HG02938 (cell line): ENCODE measurements around the gene C11orf54.
"Not testable (repeated sequence)": the region's sequence is repeated elsewhere in the genome, so short reads cannot be mapped to it uniquely, and the experiment has no call there.

Experiments
- ATAC-seq: cut with Tn5 transposase; IDR thresholded peaks from one replicate; pipeline ENCODE4 v1.9.1; 2021; ENCODE audit warnings: mild to moderate bottlenecking, moderate library complexity; ENCODE audit not compliant: unreplicated experiment

The C11orf54 gene

GRCh38 chr11:93765551-93765950, 24.1 kb downstream of the C11orf54 start:
- ATAC-seq = no peak

GRCh38 chr11:93766504-93766903, 25.0 kb downstream of the C11orf54 start:
- ATAC-seq = no peak

- no peak for ATAC-seq
Measured at GRCh38 chr11:93767018-93767417, 25.5 kb downstream of the C11orf54 start.

DNA sequence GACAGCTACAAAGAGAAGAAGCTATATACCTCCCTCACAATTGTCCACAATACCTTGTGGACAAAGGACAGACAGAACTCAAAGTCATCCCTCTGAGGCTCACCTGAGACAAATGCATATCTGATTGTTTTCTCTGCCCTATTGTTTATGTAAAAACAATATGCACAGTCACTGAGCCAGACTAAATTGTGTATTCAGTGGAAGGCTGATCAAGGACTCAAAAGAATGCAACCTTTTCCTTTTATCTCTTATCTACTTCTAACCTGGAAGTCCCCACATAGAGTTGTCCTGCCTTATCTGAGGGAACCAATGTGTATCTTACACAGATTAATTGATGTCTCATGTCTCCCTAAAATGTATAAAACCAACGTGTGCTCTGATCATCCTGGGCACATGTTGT, 28.7 kb downstream of the C11orf54 start:
- ATAC-seq = no peak

DNA sequence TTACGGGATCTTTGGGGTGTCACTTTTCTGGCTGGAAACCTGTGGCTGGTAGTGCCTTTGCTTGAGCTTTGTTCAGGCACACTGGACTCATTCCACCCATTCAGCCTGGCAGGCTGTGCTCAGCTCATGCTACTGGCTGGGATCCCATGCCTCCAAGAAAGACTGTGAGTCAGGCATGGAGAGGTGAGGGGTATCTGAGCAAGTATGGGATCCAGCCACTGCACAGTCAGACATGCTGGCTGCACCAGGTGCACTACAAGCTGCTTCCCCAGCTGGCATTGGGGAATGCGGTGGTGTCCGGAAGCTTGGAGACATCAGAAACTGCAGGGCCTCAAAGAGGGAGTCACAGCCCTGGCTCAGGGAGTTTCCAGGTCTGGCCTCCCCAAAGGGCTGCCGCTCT, 30.7 kb downstream of the C11orf54 start:
- ATAC-seq = no peak

GRCh38 chr11:93773045-93773477, 31.6 kb downstream of the C11orf54 start:
- ATAC-seq = no peak

DNA sequence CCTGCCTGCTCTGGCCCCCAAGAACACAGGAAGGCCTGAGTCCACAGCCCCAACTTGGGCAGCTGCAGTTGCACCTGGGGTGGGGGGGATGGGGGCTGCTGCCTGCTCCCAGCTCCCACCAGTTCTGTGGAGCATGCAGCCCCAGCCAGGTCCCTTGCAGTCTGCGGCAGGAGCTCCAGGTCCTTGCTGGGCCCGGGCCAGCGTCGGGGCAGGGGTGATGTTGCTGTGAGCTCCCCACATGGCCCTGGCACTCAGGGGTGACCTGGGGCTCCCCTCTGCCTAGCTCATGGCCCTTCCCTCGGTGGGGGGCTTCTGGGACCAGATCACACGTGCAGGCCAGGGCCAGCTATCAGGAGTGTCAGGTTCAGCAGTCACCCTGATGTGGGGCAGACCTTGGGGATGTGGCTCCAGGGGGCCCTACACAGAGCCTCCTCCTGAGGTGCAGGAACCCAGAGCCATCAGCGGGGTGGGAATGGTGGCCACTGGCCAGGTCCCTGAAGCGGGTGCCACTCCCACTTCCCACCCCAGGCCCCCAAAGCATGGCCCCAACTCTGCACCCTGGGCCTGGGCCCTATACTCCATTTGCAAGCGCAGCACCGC, 32.2 kb downstream of the C11orf54 start:
- no peak for ATAC-seq

DNA sequence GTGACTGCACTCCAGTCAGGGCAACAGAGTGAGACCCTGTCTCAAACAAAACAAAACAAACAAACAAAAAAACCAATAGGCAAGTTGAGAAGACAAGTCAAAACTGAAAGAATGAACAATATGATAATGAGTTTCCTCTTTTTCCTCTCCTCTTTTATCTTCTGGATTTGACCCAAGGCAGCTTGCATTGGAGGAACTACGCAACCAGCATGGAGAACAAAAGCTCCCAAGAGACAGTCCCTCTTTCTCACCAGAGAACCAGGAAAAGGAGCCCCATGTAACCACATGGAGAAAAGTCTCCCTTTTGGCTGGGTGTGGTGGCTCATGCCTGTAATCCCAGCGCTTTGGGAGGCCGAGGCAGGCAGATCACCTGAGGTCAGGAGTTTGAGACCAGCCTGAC, 33.1 kb downstream of the C11orf54 start:
- ATAC-seq = not testable (repeated sequence)

- ATAC-seq = no peak
Measured at GRCh38 chr11:93775289-93775688, 33.8 kb downstream of the C11orf54 start.

- ATAC-seq = no peak
Measured at GRCh38 chr11:93783362-93783761, 41.9 kb downstream of the C11orf54 start.

DNA sequence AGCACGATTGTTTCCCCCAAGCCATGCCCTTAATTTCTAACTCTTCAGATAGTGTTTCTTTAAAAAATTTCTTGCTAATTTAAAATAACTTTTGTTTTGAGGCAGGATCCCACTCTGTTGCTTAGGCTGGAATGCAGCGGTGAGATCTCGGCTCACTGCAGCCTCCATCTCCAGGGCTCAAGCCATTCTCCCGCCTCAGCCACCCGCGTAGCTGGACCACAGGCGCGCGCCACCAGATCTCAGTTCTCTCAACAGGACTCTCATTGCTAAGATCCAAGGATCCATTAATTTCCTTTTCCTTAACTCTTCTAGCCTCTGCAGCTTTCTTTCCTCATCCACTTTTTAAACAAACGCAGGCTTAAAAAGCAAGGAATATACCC, 42.3 kb downstream of the C11orf54 start:
- ATAC-seq = peak; percentile 45

DNA sequence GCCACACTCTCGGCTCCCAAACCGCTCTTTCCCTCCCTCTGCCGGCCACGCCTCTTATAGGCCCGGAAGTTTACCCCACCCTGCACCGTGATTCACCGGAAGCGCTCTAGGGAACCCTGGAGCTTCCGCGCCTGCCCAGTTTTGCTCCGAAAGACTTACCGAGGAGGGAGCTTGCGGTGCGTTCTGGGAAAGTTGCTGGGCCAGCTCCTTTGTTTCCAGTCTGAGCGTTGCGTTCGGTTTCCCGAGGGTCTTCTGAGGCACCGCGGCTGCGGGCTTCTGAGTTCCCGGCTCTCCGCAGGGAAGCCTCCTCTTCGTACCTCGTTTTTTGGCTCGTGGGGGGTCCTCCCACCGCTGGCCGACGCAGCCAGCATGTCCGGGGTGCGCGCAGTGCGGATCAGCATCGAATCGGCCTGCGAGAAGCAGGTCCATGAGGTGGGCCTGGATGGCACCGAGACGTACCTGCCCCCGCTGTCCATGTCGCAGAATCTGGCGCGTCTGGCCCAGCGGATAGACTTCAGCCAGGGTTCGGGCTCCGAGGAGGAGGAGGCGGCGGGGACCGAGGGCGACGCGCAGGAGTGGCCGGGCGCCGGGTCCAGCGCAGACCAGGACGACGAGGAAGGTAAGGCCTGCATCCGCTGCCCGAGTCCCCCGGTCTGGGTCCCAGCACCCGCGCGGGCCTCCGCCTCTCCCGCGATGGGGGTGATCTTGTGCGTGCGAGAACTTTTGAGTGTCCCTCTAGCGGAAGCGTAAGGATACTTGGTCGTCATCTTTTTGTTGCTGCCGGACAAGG, 42.9 kb downstream of the C11orf54 start, which contains the start of gene MED17:
Gene MED17, plus strand, starts transcription at position 138 of the 790 bp plus-strand sequence. Its CDS starts 232 bp downstream, at position 370.
- peak; percentile 96 for ATAC-seq

- peak; percentile 25 for ATAC-seq
Measured at GRCh38 chr11:93784935-93785360, 43.5 kb downstream of the C11orf54 start.

DNA sequence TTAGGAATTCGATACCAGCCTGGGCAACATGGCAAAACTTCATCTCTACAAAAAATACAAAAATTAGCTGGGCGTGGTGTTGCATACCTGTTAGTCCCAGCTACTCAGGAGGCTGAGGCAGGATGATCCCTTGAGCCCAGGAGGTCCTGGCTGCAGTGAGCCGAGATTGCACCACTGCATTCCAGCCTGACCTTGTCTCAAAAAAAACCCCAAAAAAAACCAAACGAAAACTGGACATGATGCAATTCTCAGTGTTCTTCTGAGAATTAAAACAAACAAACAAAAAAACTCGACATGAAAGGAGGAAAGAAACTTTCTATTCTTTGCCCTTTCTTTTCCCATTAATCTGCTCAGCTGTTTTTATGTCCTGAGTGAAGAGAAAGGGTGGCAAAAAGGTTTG, 50.0 kb downstream of the C11orf54 start:
- no peak for ATAC-seq

DNA sequence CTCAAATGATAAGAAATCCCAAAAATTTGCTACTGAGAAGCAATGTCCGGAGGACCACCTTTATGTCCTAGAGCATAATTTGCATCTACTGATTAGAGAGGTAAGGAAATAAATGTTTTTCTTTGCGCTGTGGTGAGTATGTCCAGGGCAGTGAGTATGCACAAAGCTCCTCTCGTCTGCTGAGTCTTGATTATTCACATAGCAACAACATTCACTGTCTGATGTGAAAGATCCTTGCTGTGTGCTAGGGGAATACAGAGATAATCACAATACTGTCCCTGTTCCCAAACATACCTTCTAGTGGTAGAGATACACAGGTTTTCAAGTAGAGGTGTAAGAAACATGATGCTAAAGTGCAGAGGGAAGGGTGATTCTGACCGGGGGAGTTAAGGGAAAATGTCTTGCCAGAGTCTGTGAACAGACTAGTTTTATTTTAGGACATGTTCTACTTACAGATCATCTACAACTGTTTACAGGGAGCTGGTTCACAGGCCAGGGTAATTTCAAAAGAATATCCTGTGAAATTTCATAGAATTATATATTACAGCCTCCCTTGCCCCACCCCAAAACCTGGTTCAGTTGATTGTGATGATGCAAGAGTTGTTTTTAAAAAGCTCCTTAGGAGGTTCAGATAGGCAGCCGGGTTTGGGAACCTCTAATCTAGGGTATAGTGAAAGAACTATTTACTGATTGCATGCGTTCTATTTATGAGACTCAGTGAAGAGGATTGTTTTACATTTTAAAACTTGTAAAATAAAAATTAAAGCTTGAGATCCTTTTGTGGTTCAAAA, 55.2 kb downstream of the C11orf54 start:
- ATAC-seq = no peak

GRCh38 chr11:93801366-93801765, 59.9 kb downstream of the C11orf54 start:
- ATAC-seq = no peak

GRCh38 chr11:93804879-93805278, 63.4 kb downstream of the C11orf54 start:
- no peak for ATAC-seq

DNA sequence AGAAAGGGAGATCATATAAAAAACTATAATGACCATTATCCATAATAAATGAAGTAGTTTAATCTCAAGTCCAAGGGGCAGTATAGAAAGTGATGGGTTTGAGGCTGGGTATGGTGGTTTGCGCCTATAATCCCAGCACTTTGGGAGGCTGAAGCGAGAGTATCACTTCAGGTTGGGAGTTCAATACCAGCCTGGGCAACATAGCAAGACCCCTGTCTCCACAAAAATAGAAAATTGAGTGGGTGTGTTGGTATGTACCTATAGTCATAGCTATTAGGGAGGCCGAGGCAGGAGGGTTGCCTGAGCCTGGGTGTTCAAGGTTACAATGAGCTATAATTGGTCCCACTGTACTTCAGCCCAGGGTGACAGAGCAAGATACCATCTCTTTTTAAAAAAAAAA, 66.5 kb downstream of the C11orf54 start:
- no peak for ATAC-seq

DNA sequence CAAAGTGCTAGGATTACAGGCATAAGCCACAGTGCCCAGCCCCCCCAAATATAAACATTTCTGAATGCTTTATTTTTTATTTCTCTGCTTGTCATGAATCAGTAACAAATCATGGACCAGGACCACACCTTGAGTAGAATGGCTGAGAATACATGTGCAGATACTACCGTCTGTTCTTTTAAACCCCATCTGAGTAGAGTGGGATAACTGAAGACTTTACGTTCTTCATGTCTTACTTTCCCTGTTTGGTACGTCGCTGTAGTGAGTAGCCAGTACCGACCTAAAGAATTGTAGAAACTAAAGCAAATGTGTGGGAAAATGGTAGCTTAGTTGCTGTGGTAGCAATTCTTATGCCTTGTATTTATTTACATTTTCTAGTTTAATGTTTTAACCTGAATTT, 72.5 kb downstream of the C11orf54 start:
- ATAC-seq = no peak
